Right hindlimb (tissue), 1 donor: Measurements from ENCODE around the gene OR10A4.
"Not testable (repeated sequence)": the region's sequence is repeated elsewhere in the genome, so short reads cannot be mapped to it uniquely, and the experiment has no call there.

ENCODE experiments used
- DNase-seq: peaks from one replicate; pipeline ENCODE4 v3.0.0-alpha.2; 2018

The OR10A4 gene, protein sequence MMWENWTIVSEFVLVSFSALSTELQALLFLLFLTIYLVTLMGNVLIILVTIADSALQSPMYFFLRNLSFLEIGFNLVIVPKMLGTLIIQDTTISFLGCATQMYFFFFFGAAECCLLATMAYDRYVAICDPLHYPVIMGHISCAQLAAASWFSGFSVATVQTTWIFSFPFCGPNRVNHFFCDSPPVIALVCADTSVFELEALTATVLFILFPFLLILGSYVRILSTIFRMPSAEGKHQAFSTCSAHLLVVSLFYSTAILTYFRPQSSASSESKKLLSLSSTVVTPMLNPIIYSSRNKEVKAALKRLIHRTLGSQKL

GRCh38 chr11:6876325-6876724 is at the start of gene OR10A4:
Gene OR10A4, plus strand, starts transcription at chr11:6876625. Its CDS starts 23 bp downstream, at chr11:6876648.
- no peak for DNase-seq

DNA sequence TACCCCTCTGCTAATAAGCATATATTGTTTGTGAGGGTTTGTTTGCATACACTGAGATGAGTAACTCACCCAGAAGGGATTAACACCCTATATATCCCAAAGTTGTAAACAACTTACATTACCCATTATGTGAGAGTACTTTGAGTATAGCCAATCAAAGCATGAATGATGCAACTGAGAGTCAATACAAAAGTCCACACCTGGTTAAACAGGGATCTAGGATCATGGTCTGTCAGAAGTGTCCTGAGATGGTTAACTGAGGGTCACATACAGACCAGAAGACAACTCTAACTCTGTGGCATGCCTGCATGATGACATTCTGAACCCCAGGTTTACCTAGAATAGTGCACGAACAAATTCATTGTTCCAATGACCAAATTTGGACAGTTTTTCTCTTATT is 48.3 kb upstream of the OR10A4 start:
- no peak for DNase-seq

DNA sequence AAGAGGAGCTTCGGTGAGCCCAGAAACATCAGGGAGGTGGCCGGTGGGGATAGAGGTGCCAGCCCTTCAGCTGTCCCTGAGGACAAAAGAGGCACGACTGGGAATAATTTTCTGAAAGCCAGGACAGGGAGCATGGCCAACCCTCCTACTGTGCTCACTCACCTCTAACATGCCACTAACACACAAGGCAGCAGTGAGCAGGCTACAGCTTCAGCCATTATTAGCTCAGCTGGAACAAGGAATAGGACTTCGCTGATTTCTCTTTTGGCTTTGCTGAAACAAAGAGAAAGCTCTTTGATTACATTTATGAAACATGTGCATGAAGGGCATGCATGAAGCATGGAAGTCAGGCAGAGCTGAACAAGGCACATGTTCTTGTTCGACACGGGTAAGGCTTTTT is 43.1 kb upstream of the OR10A4 start:
- no peak for DNase-seq

GRCh38 chr11:6834021-6834420 is 42.4 kb upstream of the OR10A4 start:
- no peak for DNase-seq

DNA sequence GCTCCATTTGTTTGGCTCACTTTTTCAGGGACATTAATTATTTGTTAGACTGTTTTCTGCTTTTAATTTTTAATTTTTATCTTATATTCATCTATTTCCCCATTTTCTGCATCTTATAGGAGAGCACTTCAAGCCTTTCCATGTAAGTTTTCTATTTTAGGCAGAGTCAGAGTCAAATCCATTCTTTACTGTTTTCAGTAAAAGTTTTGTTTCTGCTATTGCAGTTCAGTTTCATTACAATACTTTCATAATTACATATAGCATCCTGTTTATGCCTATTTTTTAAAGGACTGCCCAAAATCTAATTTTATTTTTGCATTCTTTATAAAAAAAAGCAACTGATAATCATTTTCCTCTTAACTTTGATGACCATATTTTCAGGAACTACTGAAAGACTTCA is 34.7 kb upstream of the OR10A4 start:
- DNase-seq, result no peak

GRCh38 chr11:6843670-6844069 is 32.8 kb upstream of the OR10A4 start:
- DNase-seq, result no peak

- DNase-seq, result no peak
These were observed 32.1 kb upstream of the OR10A4 start for GRCh38 chr11:6844356-6844755.

DNA sequence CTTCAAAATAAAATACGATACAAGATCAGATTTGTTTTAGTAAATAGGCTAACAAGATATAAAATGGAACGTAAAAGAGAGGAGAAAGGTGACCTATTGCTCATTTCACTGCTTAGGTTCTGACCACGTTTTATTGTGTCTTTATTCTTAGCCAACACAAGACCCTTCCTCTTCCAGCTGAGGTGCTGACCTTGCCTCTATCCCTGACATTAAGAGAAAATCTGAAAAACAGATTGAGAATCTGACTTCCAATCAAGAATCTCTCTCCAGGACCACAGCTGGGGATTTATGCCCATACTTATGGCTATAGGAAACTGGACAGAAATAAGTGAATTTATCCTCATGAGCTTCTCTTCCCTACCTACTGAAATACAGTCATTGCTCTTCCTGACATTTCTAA is 31.0 kb upstream of the OR10A4 start, which contains the start of gene OR10A5:
TSS of gene OR10A5 (plus strand) at position 301 of the 400 bp plus-strand sequence. CDS start at position 301, 0 bp downstream.
- DNase-seq, result no peak

GRCh38 chr11:6850526-6850925 is 25.9 kb upstream of the OR10A4 start:
- no peak for DNase-seq

GRCh38 chr11:6854801-6855200 is 21.6 kb upstream of the OR10A4 start:
- DNase-seq, result not testable (repeated sequence)

- no peak for DNase-seq
These were observed 20.4 kb upstream of the OR10A4 start for GRCh38 chr11:6855971-6856541.

DNA sequence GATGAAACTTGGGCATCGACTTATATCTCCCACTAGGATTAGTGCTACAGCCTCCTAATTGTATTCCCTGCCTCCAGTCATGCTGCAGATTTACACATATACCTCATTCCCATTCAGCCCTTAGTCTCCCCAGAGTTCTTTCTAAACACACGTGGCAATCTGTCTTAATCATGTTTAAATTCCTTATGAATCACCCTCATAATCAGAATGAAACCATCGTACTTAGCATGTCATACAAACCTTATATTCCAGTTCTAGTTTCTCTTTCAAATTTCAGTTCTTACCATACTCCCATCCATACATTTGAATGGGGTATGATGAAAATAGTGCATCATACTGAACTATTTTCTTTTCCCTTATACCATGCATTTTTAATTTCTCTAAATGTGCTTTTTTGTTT is 19.6 kb upstream of the OR10A4 start:
- DNase-seq, result no peak

- DNase-seq, result peak; percentile 30
These were observed 13.5 kb upstream of the OR10A4 start, which contains the start of gene OR10A2 for GRCh38 chr11:6862961-6863360. Gene OR10A2, plus strand, starts transcription at chr11:6863057. Its CDS starts 6,698 bp downstream, at chr11:6869755.

- DNase-seq, result no peak
These were observed 12.0 kb upstream of the OR10A4 start for GRCh38 chr11:6864438-6864837.

- DNase-seq, result no peak
These were observed 5.1 kb upstream of the OR10A4 start for GRCh38 chr11:6871278-6871677.

DNA sequence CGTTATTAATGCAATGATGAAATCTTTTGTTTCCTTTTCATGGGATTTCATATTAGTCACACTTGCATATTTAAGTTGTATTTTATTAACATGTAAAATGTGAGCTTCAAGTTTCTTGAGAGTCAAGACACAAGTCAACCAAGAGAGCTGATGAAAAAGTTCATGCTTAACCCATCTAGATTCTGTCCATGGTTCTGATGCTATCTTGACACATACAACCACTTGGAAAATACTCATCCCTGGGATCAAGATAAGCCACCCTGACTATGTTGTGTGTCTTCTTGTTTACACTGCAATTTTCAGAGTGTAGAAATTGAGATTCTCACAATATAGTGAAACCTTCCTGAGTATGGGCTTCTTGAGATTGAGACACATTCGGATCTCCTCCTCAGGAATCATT is 664 bp upstream of the OR10A4 start:
- DNase-seq, result no peak

DNA sequence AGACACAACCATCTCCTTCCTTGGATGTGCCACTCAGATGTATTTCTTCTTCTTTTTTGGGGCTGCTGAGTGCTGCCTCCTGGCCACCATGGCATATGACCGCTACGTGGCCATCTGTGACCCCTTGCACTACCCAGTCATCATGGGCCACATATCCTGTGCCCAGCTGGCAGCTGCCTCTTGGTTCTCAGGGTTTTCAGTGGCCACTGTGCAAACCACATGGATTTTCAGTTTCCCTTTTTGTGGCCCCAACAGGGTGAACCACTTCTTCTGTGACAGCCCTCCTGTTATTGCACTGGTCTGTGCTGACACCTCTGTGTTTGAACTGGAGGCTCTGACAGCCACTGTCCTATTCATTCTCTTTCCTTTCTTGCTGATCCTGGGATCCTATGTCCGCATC is 489 bp downstream of the OR10A4 start:
- DNase-seq, result no peak

DNA sequence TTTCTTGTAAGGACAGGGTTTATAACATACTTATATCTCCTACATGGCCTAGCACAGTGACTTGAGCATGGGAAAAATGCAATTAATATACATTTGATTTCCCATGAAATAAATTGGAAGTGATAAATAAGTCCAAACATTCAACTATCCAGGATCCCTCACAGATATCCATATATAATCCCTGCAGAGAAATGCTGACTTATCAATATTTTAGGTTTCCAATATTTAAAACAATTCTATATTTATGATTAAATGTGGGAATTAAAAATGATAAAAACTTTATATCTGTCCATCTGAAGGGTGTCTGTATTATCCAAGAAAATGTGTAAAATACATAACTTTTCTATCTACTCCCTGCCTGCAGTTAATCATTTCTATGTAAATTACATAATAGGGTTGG is 6.3 kb downstream of the OR10A4 start:
- no peak for DNase-seq

GRCh38 chr11:6887711-6888110 is 11.3 kb downstream of the OR10A4 start:
- not testable (repeated sequence) for DNase-seq

GRCh38 chr11:6888830-6889229 is 12.4 kb downstream of the OR10A4 start:
- DNase-seq, result no peak

DNA sequence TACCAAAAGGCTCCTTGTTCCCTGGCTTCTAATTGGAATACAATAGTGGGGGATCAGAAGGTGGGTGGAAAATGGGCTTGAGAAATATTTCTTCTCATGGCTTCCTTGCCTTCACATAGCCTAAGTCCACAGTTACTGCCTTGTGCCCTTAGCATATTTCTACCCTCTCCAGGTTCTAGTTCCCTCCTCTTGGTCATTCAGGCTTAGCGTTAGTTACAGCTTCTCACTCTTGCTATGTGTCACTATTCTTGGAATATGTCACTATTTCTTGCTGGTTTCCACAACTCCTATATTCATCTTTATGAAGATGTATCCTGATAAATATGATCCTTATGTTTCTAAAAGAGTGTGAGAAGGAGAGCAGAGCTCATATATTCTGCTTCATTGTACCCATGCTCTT is 13.4 kb downstream of the OR10A4 start:
- no peak for DNase-seq

DNA sequence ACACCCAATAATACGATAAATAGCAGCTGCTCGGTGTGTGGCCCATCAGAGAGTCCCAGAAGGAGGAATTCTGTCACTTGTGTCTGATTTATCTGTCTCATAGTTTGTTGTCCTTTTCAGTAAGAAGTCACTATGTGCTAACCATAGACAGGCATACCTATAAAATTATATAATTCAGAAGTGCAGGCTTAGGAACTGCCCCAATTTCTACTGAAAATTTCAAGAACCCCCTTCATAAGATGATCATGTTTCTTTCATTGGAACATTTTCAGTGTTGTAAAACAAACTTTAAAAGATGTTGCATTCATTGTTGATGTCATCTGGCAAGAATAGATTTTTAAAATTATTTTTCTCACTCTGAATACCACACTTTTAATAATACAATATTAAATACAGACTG is 16.0 kb downstream of the OR10A4 start, which contains the start of gene OR2D2:
TSS of gene OR2D2 (minus strand) at position 101 of the 400 bp plus-strand sequence. CDS start at position 101, 0 bp downstream.
- DNase-seq, result no peak

- DNase-seq, result no peak
These were observed 17.7 kb downstream of the OR10A4 start for GRCh38 chr11:6894097-6894496.

DNA sequence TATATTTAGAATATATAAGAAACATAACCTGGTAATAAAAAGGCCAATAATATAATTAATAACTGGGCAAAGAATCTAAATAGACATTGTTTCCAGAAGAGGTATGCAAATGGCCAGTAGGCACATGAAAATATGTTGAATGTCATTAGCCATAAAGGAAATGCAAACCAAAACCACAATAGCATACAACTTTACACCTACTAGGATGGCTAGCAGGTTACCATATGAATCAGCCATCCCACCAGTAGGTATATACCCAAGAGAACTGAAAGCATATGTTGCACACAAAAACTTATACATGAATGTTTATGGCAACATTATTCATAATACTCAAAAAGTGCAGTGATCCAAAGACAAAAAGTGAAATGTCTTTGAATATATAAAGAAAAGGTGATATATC is 18.6 kb downstream of the OR10A4 start:
- DNase-seq, result no peak

DNA sequence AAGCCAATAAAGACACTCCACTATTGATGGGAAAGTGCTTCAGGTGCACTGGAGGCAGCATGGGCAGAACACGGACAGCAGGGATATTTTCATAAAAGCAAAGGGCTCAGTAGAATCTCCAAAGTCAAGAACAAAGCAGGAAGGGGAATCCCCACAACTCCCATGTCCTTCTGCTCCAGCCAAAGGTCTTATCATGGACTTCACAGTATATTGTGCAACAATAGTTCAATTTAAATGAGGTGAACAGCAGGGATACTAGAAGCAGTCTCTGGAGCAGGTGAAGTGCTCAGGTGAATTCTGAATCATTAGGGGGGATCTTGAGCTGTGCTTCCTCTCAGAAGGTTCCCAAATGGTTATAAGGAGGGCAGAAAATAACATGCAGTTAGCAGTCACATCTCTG is 22.5 kb downstream of the OR10A4 start:
- no peak for DNase-seq
